Caco-2 (cell line): Measurements from ENCODE around the gene MEG3. TPM values are rescaled to one million over a fixed set of nuclear protein-coding genes. Genes with fewer than 3 reads are reported as not detected.

ENCODE experiments used
- BruUV-seq: library from RNA; stranded (reverse); fragments of 400-500 nt; replicated peaks from 2 replicates; lab custom pipeline; 2021; lab: Mats Ljungman, UMichigan
- CTCF ChIA-PET: fragments of 300-600 bp; sonication (Branson Sonifier 250); formaldehyde crosslinking; loops from one replicate; lab custom pipeline; 2022; ENCODE audit warnings: antibody characterized with exemption; lab: Charles Lee
- POLR2A ChIA-PET: fragments of 300-600 bp; sonication (Branson Sonifier 250); formaldehyde crosslinking; loops from one replicate; lab custom pipeline; 2022; ENCODE audit warnings: antibody characterized with exemption; lab: Charles Lee
- DNase-seq, 2 experiments: peaks; one replicate each; pipeline versions ENCODE4 v3.0.0 to v3.0.0-alpha.2; 2020 to 2022
- H3K27me3 ChIP-seq: replicated peaks from 2 replicates; pipeline ENCODE4 v1.6.0; 2011; ENCODE audit warnings: low read length; ENCODE audit not compliant: control insufficient read depth, insufficient read depth
- H3K36me3 ChIP-seq: 2 replicates; pipeline ENCODE4 v1.5.1; 2011; ENCODE audit warnings: low read length; ENCODE audit not compliant: control insufficient read depth, insufficient read depth
- H3K4me1 ChIP-seq: fragments of 250-450 bp; sonication (Bioruptor Pico); 2 replicates; pipeline ENCODE4 v1.5.1; 2020; ENCODE audit warnings: mild to moderate bottlenecking
- H3K4me3 ChIP-seq: 2 replicates; pipeline ENCODE4 v1.5.1; 2011; ENCODE audit warnings: low read depth, mild to moderate bottlenecking, control low read depth, low read length
- H3K9me3 ChIP-seq: fragments of 250-450 bp; sonication (Bioruptor Pico); 2 replicates; pipeline ENCODE4 v1.5.1; 2020; ENCODE audit warnings: mild to moderate bottlenecking, moderate library complexity
- H3K27ac Mint-ChIP-seq: one replicate; pipeline ENCODE4 v1.8.0; 2022; ENCODE audit warnings: mixed read lengths; ENCODE audit not compliant: unreplicated experiment
- H3K27me3 Mint-ChIP-seq: one replicate; pipeline ENCODE4 v1.8.0; 2022; ENCODE audit warnings: mixed read lengths; ENCODE audit not compliant: insufficient read depth, unreplicated experiment
- H3K36me3 Mint-ChIP-seq: one replicate; pipeline ENCODE4 v1.8.0; 2022; ENCODE audit warnings: mild to moderate bottlenecking, mixed read lengths; ENCODE audit not compliant: insufficient read depth, unreplicated experiment
- H3K4me1 Mint-ChIP-seq: one replicate; pipeline ENCODE4 v1.8.0; 2022; ENCODE audit warnings: low read depth, mixed read lengths; ENCODE audit not compliant: unreplicated experiment
- H3K4me3 Mint-ChIP-seq: one replicate; pipeline ENCODE4 v1.8.0; 2022; ENCODE audit warnings: mild to moderate bottlenecking, moderate library complexity, mixed read lengths; ENCODE audit not compliant: unreplicated experiment
- H3K9me3 Mint-ChIP-seq: one replicate; pipeline ENCODE4 v1.8.0; 2022; ENCODE audit warnings: mixed read lengths; ENCODE audit not compliant: unreplicated experiment
- CTCF ChIP-seq, 2 experiments: fragments of 200-600 bp in 1 of 2; IDR thresholded peaks; 1 replicate in 1 of 2; 2 replicates in 1 of 2; pipeline versions ENCODE4 v1.5.1 to v1.8.0; 2011 to 2022; ENCODE audit warnings: antibody characterized with exemption in 1 of 2, control low read depth in 1 of 2, inconsistent platforms in 1 of 2, low read depth in 1 of 2, low read length in 1 of 2, mild to moderate bottlenecking in 1 of 2, moderate library complexity in 1 of 2; ENCODE audit not compliant: insufficient read depth in 1 of 2, severe bottlenecking in 1 of 2, unreplicated experiment in 1 of 2
- intact Hi-C: fragments of 100-400 bp; cut with micrococcal nuclease; formaldehyde crosslinking; loops from one replicate; pipeline ENCODE4 v1.10.0; 2022; ENCODE audit not compliant: unreplicated experiment
- total RNA-seq: library from RNA; stranded (reverse); gene quantifications from 2 replicates; pipeline ENCODE4 v1.2.3, GENCODE V29; 2022

The MEG3 gene
- total RNA-seq, 1 experiment from 2014 or later: not detected

- POLR2A ChIA-PET: no interaction called here
- Histone ChIP-seq H3K4me3 (no peak overlapping the region), H3K4me1 (no peaks in the 10 kb centered on the region), H3K9me3 (peaks cover 2% of the 10 kb centered on the region; the same call in 1 of the 2 replicates), H3K36me3 (no peaks in the 10 kb centered on the region), H3K27me3 (no peaks in the 10 kb centered on the region)
- Mint-ChIP-seq H3K4me3 (no peak overlapping the region), H3K4me1 (no peaks in the 10 kb centered on the region), H3K36me3 (no peaks in the 10 kb centered on the region), H3K27ac (no peak overlapping the region), H3K9me3 (no peaks in the 10 kb centered on the region), H3K27me3 (peaks cover 6% of the 10 kb centered on the region)
- TF ChIP-seq CTCF (IDR thresholded peaks at IDR 0.05; ENCODE audit: insufficient read depth in 1 of 2, low read depth in 1 of 2, low read length in 1 of 2, severe bottlenecking in 1 of 2, unreplicated experiment in 1 of 2): no peak
- CTCF ChIA-PET: no interaction called here
- no TSS peak for BruUV-seq
- intact Hi-C loops: no loop called here
- no peak for DNase-seq
Observed at GRCh38 chr14:100857923-100858837, 32.3 kb downstream of the MEG3 start.

- intact Hi-C loops: no loop called here
Observed at GRCh38 chr14:100858838-100859220, 32.9 kb downstream of the MEG3 start.

GRCh38 chr14:100859781-100860180 is 33.9 kb downstream of the MEG3 start:
- H3K36me3 ChIP-seq: no peaks in the 10 kb centered on the region
- no peak overlapping the region for H3K27ac Mint-ChIP-seq
- H3K4me1 ChIP-seq: no peaks in the 10 kb centered on the region
- no peaks in the 10 kb centered on the region for H3K27me3 ChIP-seq
- H3K36me3 Mint-ChIP-seq: no peaks in the 10 kb centered on the region
- no peaks in the 10 kb centered on the region for H3K4me1 Mint-ChIP-seq
- H3K4me3 Mint-ChIP-seq: no peak overlapping the region
- DNase-seq: no peak
- no peaks in the 10 kb centered on the region for H3K9me3 Mint-ChIP-seq
- H3K9me3 ChIP-seq: peaks cover 2% of the 10 kb centered on the region; the same call in 1 of the 2 replicates
- H3K4me3 ChIP-seq: no peak overlapping the region
- TF ChIP-seq CTCF (IDR thresholded peaks at IDR 0.05; ENCODE audit: insufficient read depth in 1 of 2, low read depth in 1 of 2, low read length in 1 of 2, severe bottlenecking in 1 of 2, unreplicated experiment in 1 of 2): no peak
- ChIA-PET CTCF (no interaction called here), POLR2A (no interaction called here)
- BruUV-seq: no TSS peak
- intact Hi-C loops: no loop called here
- peaks cover 3% of the 10 kb centered on the region for H3K27me3 Mint-ChIP-seq

More at GRCh38 chr14:100858838-100859220, 32.9 kb downstream of the MEG3 start:
- peaks cover 2% of the 10 kb centered on the region; the same call in 1 of the 2 replicates for H3K9me3 ChIP-seq
- no TSS peak for BruUV-seq
- TF ChIP-seq CTCF (IDR thresholded peaks at IDR 0.05; ENCODE audit: insufficient read depth in 1 of 2, low read depth in 1 of 2, low read length in 1 of 2, severe bottlenecking in 1 of 2, unreplicated experiment in 1 of 2): no peak
- H3K4me3 Mint-ChIP-seq: no peak overlapping the region
- H3K36me3 Mint-ChIP-seq: no peaks in the 10 kb centered on the region
- H3K4me3 ChIP-seq: no peak overlapping the region
- DNase-seq: no peak
- no peaks in the 10 kb centered on the region for H3K27me3 ChIP-seq
- H3K4me1 ChIP-seq: no peaks in the 10 kb centered on the region
- H3K27me3 Mint-ChIP-seq: peaks cover 3% of the 10 kb centered on the region
- no peaks in the 10 kb centered on the region for H3K4me1 Mint-ChIP-seq
- ChIA-PET POLR2A (no interaction called here), CTCF (interaction anchor here (0.6 kb wide), 1 partner anchor 41 kb away, joined by 3 read pairs; no protein-coding TSS in a partner anchor)
- H3K36me3 ChIP-seq: no peaks in the 10 kb centered on the region
- no peaks in the 10 kb centered on the region for H3K9me3 Mint-ChIP-seq
- no peak overlapping the region for H3K27ac Mint-ChIP-seq
